ENCODE results near the gene TOR1AIP2. TPM values are rescaled to one million over a fixed set of nuclear protein-coding genes. Genes with fewer than 3 reads are reported as not detected.

The TOR1AIP2 gene
- total RNA-seq (2014; rRNA removed; shearing (Covaris generic)) (21.6 and 31.0 TPM in 2 replicates), total RNA-seq (2022) (47.9 and 49.9 TPM in 2 replicates), Bru-seq, nascent RNA (percentile 80 among the genes with signal in this experiment), BruChase-seq, experiment 1, labeled RNA remaining after a 6-hour chase (percentile 86 among the genes with signal in this experiment), BruChase-seq, experiment 2, labeled RNA remaining after a 2-hour chase (percentile 92 among the genes with signal in this experiment)
- long read RNA-seq, full-length matches to known transcripts, result 9 of 18 reads
- long read RNA-seq, partial matches to known transcripts, result 2 of 18 reads
- long read RNA-seq, other reads (novel, unspliced or antisense), result 7 of 18 reads

DNA sequence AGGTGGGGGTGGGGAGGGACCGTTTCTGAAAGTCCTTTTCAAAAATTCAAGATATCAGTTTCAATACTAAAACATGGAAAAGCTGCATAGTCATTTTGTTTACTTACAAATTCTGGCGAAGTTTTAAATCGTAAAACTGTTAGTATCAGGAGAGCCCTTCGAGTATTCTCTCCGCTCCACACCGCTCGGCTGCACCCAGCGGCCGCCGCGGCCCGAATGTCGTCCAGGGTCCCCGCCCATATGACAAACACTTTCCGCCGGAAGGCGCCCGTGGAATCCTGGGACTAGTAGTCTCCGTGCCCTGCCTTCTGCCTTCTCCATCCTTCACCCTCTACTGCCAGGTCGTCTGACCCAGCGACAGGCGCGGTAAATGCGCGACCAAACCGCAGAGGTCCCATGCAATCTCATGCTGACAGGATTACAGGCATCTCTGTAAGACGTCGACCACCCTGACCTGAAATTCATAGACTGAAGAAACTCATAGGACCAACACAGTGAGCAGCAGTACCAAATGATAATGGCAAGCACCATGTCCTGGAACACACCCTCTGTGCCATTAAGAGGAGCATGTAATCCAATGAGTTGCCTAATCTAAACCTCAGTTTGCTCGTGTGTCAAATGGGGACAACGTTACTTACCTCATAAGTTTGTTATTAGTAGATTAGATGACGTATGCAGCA is at the start of gene TOR1AIP2:
Gene TOR1AIP2, minus strand, starts transcription at position 218 of the 680 bp plus-strand sequence. CDS start 25,138 bp downstream, outside the sequence.
- Histone ChIP-seq H3K27ac (ENCODE audit: low read depth, low read length, poor library complexity, severe bottlenecking) (peak within 1 kb of the TSS; percentile 38), H3K4me2 (ENCODE audit: low read length) (peak within 1 kb of the TSS; percentile 77), H2AFZ (ENCODE audit: low read length) (peak within 1 kb of the TSS; percentile 92), H3K4me3 (ENCODE audit: low read depth, low read length, poor library complexity, severe bottlenecking) (peak within 1 kb of the TSS; percentile 79), H3K9me3 (ENCODE audit: low read length) (no peaks in the 10 kb centered on the region), H3K9me2 (ENCODE audit: insufficient read depth, low read length) (no peaks in the 10 kb centered on the region), H3K79me2 (ENCODE audit: insufficient read depth, low read depth, low read length) (peaks cover 55% of the 10 kb centered on the region), H4K20me1 (ENCODE audit: insufficient read depth, low read length) (peaks cover 11% of the 10 kb centered on the region), H3K4me1 (ENCODE audit: insufficient read depth, low read length, poor library complexity, severe bottlenecking) (peaks cover 45% of the 10 kb centered on the region), H3K36me3 (ENCODE audit: insufficient read depth, low read length) (peaks cover 35% of the 10 kb centered on the region)
- POLR2A ChIA-PET, result interaction anchor here (0.6 to 1.0 kb wide), 8 partner anchors 10 to 1302 kb away, joined by 3 to 6 read pairs (median 4); no protein-coding TSS in a partner anchor
- CTCF ChIA-PET (ENCODE audit: unreplicated experiment), result no interaction called here
- TF ChIP-seq, protein P1, sequence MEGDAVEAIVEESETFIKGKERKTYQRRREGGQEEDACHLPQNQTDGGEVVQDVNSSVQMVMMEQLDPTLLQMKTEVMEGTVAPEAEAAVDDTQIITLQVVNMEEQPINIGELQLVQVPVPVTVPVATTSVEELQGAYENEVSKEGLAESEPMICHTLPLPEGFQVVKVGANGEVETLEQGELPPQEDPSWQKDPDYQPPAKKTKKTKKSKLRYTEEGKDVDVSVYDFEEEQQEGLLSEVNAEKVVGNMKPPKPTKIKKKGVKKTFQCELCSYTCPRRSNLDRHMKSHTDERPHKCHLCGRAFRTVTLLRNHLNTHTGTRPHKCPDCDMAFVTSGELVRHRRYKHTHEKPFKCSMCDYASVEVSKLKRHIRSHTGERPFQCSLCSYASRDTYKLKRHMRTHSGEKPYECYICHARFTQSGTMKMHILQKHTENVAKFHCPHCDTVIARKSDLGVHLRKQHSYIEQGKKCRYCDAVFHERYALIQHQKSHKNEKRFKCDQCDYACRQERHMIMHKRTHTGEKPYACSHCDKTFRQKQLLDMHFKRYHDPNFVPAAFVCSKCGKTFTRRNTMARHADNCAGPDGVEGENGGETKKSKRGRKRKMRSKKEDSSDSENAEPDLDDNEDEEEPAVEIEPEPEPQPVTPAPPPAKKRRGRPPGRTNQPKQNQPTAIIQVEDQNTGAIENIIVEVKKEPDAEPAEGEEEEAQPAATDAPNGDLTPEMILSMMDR (conservative IDR thresholded peaks at IDR 0.05; ENCODE audit: low read length), result no peak
- no peak for TF ChIP-seq EZH2phosphoT487 (IDR thresholded peaks at IDR 0.05; ENCODE audit: borderline replicate concordance, low read depth, low read length)
- DNase-seq (ENCODE audit: low spot score), result peak; percentile 91
- intact Hi-C loops (cut with micrococcal nuclease; ENCODE audit: unreplicated experiment), result no loop called here
- no TSS peak for BruUV-seq (replicated peaks)

DNA sequence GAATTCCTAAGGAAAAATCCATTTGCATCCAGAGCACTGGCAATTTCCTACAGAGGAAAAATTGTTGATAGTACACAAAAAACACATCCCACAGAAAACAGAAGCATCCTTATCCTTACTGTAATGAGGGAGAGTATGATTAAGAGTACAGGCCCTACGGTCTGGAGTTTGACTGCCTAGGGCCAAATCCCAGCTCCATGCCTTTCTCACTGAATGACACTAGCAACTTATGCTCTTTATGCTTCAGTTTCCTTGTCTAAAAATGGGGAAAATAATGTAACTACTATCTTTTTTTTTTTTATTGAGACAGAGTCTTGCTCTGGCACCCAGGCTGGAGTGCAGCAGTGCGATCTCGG is 49.2 kb upstream of the TOR1AIP2 start:
- CTCF ChIA-PET (ENCODE audit: unreplicated experiment), result no interaction called here
- no TSS peak for BruUV-seq (replicated peaks)
- POLR2A ChIA-PET, result interaction anchor here (0.9 kb wide), 1 partner anchor 12 kb away, joined by 4 read pairs; no protein-coding TSS in a partner anchor
- no peak overlapping the region for H2AFZ ChIP-seq (ENCODE audit: low read length)
- H3K79me2 ChIP-seq (ENCODE audit: insufficient read depth, low read depth, low read length), result no peaks in the 10 kb centered on the region
- no peak overlapping the region for H3K4me3 ChIP-seq (ENCODE audit: low read depth, low read length, poor library complexity, severe bottlenecking)
- H3K36me3 ChIP-seq (ENCODE audit: insufficient read depth, low read length), result no peaks in the 10 kb centered on the region
- no peak for TF ChIP-seq EZH2phosphoT487 (IDR thresholded peaks at IDR 0.05; ENCODE audit: borderline replicate concordance, low read depth, low read length)
- TF ChIP-seq, protein P1 (conservative IDR thresholded peaks at IDR 0.05; ENCODE audit: low read length), result no peak
- H3K4me2 ChIP-seq (ENCODE audit: low read length), result no peak overlapping the region
- H4K20me1 ChIP-seq (ENCODE audit: insufficient read depth, low read length), result no peaks in the 10 kb centered on the region
- H3K9me2 ChIP-seq (ENCODE audit: insufficient read depth, low read length), result no peaks in the 10 kb centered on the region
- no peaks in the 10 kb centered on the region for H3K4me1 ChIP-seq (ENCODE audit: insufficient read depth, low read length, poor library complexity, severe bottlenecking)
- H3K9me3 ChIP-seq (ENCODE audit: low read length), result no peaks in the 10 kb centered on the region
- intact Hi-C loops (cut with micrococcal nuclease; ENCODE audit: unreplicated experiment), result no loop called here
- no peak for DNase-seq (ENCODE audit: low spot score)
- H3K27ac ChIP-seq (ENCODE audit: low read depth, low read length, poor library complexity, severe bottlenecking), result no peak overlapping the region
